Fibroblast of mammary gland (primary cell): ENCODE measurements around the gene COL23A1.

Experiments
- DNase-seq: peaks from one replicate; pipeline ENCODE4 v3.0.0-alpha.2; 2010; ENCODE audit warnings: low read depth
- H3K4me3 ChIP-seq: 2 replicates; pipeline ENCODE4 v1.5.1; 2011; ENCODE audit warnings: low read depth, mild to moderate bottlenecking, low read length, moderate library complexity; ENCODE audit not compliant: control insufficient read depth
- CTCF ChIP-seq: conservative IDR thresholded peaks from 2 replicates; pipeline ENCODE4 v1.5.1; 2011; ENCODE audit warnings: low read depth, low read length, inconsistent platforms; ENCODE audit not compliant: control insufficient read depth, insufficient read depth

COL23A1 gene

GRCh38 chr5:178363501-178364325, 226.5 kb downstream of the COL23A1 start:
- no peak overlapping the region for H3K4me3 ChIP-seq
- no peak for DNase-seq
- no peak for TF ChIP-seq CTCF

GRCh38 chr5:178361657-178362445, 228.3 kb downstream of the COL23A1 start:
- TF ChIP-seq CTCF, result no peak
- DNase-seq, result peak; percentile 3
- H3K4me3 ChIP-seq, result no peak overlapping the region

GRCh38 chr5:178360926-178361235, 229.3 kb downstream of the COL23A1 start:
- no peak for DNase-seq
- no peak overlapping the region for H3K4me3 ChIP-seq
- no peak for TF ChIP-seq CTCF

GRCh38 chr5:178360222-178360925, 229.8 kb downstream of the COL23A1 start:
- peak; percentile 45 for DNase-seq
- no peak for TF ChIP-seq CTCF
- no peak overlapping the region for H3K4me3 ChIP-seq

GRCh38 chr5:178359738-178360137, 230.5 kb downstream of the COL23A1 start:
- no peak overlapping the region for H3K4me3 ChIP-seq
- no peak for TF ChIP-seq CTCF
- no peak for DNase-seq

GRCh38 chr5:178357678-178358077, 232.5 kb downstream of the COL23A1 start:
- DNase-seq, result no peak
- no peak for TF ChIP-seq CTCF
- no peak overlapping the region for H3K4me3 ChIP-seq
